Stimulated activated CD8-positive, alpha-beta memory T cell treated with anti-CD3 and anti-CD28 coated beads, Interleukin-4, amount 100 ng/mL, for 48 hours (primary cell): Measurements from ENCODE around the gene EPC1.
"Not testable (repeated sequence)": the region's sequence is repeated elsewhere in the genome, so short reads cannot be mapped to it uniquely, and the experiment has no call there.

Experiments
- DNase-seq: peaks from one replicate; pipeline ENCODE4 v3.0.0-alpha.2; 2020

Gene EPC1

GRCh38 chr10:32225976-32226375 is 121.0 kb downstream of the EPC1 start:
- DNase-seq, result no peak

- DNase-seq, result not testable (repeated sequence)
These were observed 124.6 kb downstream of the EPC1 start for GRCh38 chr10:32222376-32222775.

DNA sequence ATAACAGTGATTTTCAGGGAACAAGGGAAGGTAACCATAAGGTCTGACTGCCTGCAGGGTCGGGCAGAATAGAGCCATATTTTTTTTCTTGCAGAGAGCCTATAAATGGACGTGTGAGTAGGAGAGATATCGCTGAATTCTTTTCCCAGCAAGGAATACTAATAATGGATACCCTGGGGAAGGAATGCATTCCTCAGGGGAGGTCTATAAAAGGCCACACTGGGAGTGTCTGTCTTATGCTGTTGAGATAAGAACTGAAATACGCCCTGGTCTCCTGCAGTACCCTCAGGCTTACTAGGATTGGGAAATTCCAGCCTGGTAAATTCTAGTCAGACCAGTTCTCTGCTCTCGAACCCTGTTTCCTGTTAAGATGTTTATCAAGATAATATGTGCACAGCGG is 127.8 kb downstream of the EPC1 start:
- not testable (repeated sequence) for DNase-seq

DNA sequence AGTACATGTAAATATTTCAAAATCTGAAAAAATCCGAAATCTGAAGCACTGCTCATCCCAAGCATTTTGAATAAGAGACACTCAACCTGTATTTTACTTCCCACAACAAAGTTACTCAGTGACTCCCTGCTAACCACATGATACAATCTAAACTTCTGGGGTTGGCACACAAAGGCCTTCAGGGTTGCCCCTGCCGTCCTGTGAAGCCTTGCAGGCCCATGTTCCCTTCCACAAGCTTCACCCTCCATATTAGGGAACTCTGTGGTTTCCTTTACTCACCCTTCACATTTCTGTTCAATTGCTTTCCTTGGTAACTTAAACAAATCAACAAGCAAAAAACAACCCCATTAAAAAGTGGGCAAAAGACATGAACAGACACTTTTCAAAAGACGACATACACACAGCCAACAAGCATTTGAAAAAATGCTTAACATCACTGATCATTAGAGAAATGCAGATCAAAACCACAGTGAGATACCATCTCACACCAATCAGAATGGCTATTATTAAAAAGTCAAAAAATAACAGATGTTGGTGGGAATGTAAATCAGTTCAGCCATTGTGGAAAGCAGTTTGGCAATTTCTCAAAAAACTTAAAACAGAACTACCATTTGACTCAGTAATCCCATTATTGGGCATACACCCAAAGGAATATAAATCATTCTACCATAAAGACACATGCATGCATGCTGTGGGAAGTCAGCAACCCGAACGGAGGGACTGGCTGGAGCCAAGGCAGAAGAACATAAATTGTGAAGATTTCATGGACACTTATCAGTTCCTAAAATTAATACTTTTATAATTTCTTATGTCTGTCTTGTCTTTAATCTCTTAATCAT is 128.5 kb downstream of the EPC1 start:
- DNase-seq, result not testable (repeated sequence)
